ENCODE results near the gene TOMM34. TPM values are rescaled to one million over a fixed set of nuclear protein-coding genes. Genes with fewer than 3 reads are reported as not detected.

The TOMM34 gene
- polyA plus RNA-seq, 3 donors from 2014 or later: 13.4 to 30.0 (median 24.8) TPM

DNA sequence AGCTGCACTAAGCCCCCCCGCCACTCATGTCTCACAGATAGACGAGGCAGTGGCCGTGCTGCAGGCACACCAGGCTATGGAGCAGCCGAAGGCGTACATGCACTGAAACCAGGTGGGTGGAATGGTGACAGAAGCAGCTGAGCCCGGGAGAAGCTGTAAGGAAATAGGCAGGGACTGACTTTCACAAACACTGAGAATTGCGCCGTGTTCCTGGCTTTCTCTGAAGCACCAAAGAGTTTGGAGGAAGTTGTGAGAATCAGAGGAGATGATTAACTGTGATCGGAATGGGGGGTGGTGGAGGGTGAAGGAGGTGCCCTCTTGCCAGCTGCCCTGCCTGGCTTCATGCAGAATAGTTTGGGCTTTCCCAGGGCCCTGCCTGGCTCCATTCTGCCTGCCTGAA is 21.6 kb downstream of the TOMM34 start:
- Mint-ChIP-seq H3K4me1 (no peaks in the 10 kb centered on the region), H3K27ac (peak overlapping the region in 1 of 6 donors; percentile 29), H3K4me3 (no peak overlapping the region), H3K27me3 (ENCODE audit: low read depth in 3 of 3) (peaks cover 0 to 2% (median 1%) of the 10 kb centered on the region in 3 donors), H3K36me3 (peaks cover 15 to 48% (median 26%) of the 10 kb centered on the region in 3 donors), H3K9me3 (no peaks in the 10 kb centered on the region)
- no peak for DNase-seq

DNA sequence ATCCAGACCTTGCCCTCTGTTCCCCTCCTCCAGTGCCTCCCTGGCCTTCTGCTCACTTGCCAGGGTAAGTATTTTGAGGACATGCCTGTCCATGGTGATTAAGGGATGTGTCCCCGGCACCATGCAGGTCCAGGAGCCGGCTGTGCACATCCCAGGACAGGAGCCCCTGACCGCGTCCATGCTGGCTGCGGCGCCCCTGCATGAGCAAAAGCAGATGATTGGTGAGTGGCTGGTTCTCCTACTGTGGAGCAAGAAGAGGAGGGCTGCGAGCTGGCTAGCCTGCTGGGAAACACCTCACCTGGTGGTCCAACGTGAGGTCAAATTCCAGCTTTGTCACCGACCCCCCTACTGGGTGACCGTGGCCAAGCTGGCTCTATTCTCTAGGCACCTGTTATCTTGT is 23.7 kb downstream of the TOMM34 start:
- no peak for DNase-seq
- no peak overlapping the region for H3K4me3 Mint-ChIP-seq
- no peaks in the 10 kb centered on the region for H3K4me1 Mint-ChIP-seq
- peaks cover 8 to 38% (median 23%) of the 10 kb centered on the region in 3 donors for H3K36me3 Mint-ChIP-seq
- no peaks in the 10 kb centered on the region for H3K9me3 Mint-ChIP-seq
- peaks cover 0 to 2% (median 1%) of the 10 kb centered on the region in 3 donors for H3K27me3 Mint-ChIP-seq (ENCODE audit: low read depth in 3 of 3)
- H3K27ac Mint-ChIP-seq: peak overlapping the region in 1 of 6 donors; percentile 60

DNA sequence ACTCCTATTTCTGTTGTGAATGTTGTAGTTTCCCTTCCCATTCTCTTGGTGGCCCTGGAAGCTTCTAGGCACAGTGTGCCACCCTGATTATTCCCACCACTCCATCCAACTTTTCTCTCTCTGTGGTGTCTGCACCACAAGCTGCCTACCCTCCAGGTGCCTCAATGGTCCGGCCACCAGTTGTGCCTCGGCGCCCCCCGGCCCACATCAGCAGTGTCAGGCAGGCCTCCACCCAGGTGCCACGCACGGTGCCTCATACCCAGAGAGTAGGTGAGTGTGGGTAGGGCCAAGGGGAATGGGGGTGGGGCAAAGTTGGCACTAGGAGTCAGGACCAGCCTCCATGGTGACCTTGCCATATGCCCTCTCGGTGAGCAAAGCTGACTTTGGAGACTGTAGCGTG is 27.3 kb downstream of the TOMM34 start:
- Mint-ChIP-seq H3K4me1 (no peaks in the 10 kb centered on the region), H3K9me3 (no peaks in the 10 kb centered on the region), H3K27me3 (ENCODE audit: low read depth in 3 of 3) (peaks cover 0 to 2% (median 1%) of the 10 kb centered on the region in 3 donors), H3K36me3 (peaks cover 4 to 26% (median 6%) of the 10 kb centered on the region in 3 donors), H3K27ac (no peak overlapping the region), H3K4me3 (no peak overlapping the region)
- DNase-seq: no peak

DNA sequence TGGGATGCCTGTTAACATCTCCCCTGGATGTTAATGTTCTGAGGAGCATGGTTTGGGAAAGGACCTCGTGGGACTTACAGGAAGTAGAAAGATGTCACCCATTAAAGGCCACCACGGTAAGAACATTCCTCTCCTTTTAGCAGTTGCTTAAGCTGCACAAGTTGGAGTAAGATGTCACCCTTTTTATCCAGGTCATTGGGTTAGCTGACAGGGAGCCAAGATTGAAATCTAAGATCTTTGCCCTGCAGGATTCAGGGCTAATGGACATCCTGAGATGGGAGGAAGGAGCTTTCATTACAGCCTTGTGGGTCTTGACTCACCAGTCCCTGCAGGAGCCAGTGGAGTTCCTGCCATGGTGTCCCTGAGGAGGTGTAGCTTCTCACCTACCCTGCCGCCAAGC is 28.3 kb downstream of the TOMM34 start:
- Mint-ChIP-seq H3K36me3 (peaks cover 4 to 19% (median 6%) of the 10 kb centered on the region in 3 donors), H3K4me1 (no peaks in the 10 kb centered on the region), H3K4me3 (no peak overlapping the region), H3K9me3 (no peaks in the 10 kb centered on the region), H3K27me3 (ENCODE audit: low read depth in 3 of 3) (peaks cover 0 to 1% (median 0%) of the 10 kb centered on the region in 3 donors), H3K27ac (no peak overlapping the region)
- DNase-seq: no peak

DNA sequence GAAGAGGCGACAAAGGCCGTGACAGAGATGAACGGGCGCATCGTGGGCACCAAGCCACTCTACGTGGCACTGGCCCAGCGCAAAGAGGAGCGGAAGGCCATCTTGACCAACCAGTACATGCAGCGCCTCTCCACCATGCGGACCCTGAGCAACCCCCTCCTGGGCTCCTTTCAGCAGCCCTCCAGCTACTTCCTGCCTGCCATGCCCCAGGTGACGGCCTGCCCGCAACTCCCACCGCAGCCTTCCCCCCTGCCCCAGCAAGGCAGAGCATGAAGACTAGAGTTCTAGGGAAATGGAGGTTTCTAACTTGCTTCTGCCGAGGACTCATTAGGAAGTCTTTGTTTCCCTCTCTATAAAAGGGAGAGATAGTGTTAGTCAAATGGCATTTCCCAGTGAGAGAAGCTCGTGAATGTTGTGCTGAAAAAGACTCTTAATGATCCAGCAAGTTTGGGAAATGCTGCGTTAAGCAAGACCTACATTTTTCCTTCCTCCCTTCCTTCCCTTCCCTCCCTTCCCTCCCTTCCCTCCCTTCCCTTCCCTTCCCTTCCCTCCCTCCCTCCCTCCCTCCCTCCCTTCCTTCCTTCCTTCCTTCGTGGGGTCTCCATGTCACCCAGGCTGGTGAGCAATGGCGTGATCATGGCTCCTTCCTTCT is 29.6 kb downstream of the TOMM34 start:
- DNase-seq: no peak
- H3K27ac Mint-ChIP-seq: no peak overlapping the region
- peaks cover 0 to 13% (median 6%) of the 10 kb centered on the region in 3 donors for H3K36me3 Mint-ChIP-seq
- no peaks in the 10 kb centered on the region for H3K4me1 Mint-ChIP-seq
- no peaks in the 10 kb centered on the region for H3K27me3 Mint-ChIP-seq (ENCODE audit: low read depth in 3 of 3)
- no peak overlapping the region for H3K4me3 Mint-ChIP-seq
- H3K9me3 Mint-ChIP-seq: no peaks in the 10 kb centered on the region

DNA sequence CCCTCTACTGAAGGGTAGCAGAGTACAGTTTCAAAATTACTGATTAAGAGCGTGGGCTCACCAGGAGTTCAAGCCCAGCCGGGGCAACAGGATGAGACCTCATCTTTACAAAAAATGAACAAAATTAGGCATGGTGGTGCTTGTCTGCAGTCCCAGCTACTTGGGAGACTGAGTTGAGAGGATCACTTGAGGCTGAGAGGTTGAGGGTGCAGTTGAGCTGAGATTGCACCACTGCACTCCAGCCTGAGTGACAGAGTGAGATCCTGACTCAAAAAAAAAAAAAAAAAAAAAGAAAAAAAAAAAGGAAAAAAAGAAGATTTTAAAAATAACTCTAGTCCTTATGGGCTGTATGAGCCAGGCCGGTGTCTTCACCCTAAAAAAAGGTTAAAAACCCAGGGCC is 31.6 kb downstream of the TOMM34 start:
- Mint-ChIP-seq H3K27ac (no peak overlapping the region), H3K4me1 (no peaks in the 10 kb centered on the region), H3K27me3 (ENCODE audit: low read depth in 3 of 3) (no peaks in the 10 kb centered on the region), H3K36me3 (peaks cover 5 to 13% (median 8%) of the 10 kb centered on the region in 3 donors), H3K4me3 (no peak overlapping the region), H3K9me3 (no peaks in the 10 kb centered on the region)
- no peak for DNase-seq

DNA sequence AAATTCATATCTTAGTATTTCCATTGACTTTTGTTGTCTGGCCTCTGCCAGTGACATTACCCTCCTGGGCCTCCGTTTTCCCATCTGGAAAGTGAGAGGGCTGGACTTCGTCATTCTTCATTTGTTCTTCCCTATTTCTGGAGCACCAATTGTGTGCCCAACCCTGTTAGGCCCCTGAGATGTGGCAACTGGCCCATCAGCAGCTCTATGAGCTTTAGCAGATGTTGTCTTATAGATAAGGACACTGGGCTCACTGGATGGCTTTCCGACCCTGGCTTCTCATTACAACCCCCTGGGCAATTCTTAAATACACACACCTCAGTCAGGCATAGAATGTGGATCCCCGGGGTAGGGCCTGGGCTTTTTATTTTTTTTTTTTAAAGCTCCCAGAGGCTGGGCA is 35.7 kb downstream of the TOMM34 start:
- no peaks in the 10 kb centered on the region for H3K9me3 Mint-ChIP-seq
- H3K27me3 Mint-ChIP-seq (ENCODE audit: low read depth in 3 of 3): no peaks in the 10 kb centered on the region
- peaks cover 7 to 17% (median 15%) of the 10 kb centered on the region in 3 donors for H3K36me3 Mint-ChIP-seq
- DNase-seq: no peak
- H3K4me1 Mint-ChIP-seq: no peaks in the 10 kb centered on the region
- no peak overlapping the region for H3K4me3 Mint-ChIP-seq
- H3K27ac Mint-ChIP-seq: no peak overlapping the region

DNA sequence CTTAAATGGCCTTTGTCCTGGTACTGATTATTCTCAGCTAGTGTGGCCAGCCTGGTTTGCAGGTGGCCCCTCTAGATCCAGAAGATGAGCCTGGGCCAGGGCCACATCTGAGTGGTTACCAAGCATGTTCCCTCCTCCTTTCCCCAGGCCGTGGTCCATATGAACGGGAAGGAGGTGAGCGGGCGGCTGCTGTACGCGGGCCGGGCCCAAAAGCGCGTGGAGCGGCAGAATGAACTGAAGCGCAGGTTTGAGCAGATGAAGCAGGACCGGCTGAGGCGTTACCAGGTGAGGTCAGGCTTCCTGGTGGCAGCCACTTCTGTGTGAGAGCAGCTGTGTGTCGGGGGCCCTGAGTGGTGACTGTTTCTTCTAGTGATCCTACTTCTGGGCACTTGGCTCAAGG is 38.8 kb downstream of the TOMM34 start:
- Mint-ChIP-seq H3K9me3 (no peaks in the 10 kb centered on the region), H3K36me3 (peaks cover 7 to 21% (median 20%) of the 10 kb centered on the region in 3 donors), H3K4me1 (peaks cover 0 to 1% of the 10 kb centered on the region in 2 donors), H3K27me3 (ENCODE audit: low read depth in 3 of 3) (no peaks in the 10 kb centered on the region), H3K4me3 (no peak overlapping the region), H3K27ac (no peak overlapping the region)
- DNase-seq: no peak

DNA sequence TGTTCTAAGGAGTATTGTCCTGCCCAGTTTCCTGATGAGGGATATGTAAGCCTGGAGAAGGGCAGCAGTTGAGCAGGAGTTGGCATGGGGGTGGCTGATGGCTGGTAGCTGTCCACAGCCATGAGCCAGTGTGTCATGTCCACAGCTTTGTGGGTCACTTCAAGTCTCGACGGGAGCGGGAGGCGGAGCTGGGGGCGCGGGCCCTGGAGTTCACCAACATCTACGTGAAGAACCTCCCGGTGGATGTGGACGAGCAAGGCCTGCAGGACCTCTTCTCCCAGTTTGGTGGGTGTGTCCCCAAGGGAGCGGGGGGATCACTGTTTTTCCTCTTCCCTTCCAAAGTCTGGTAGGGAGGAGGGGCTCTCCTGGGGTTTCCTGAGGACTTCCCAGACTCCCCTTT is 41.4 kb downstream of the TOMM34 start:
- peaks cover 0 to 17% (median 16%) of the 10 kb centered on the region in 3 donors for H3K36me3 Mint-ChIP-seq
- no peaks in the 10 kb centered on the region for H3K9me3 Mint-ChIP-seq
- no peak overlapping the region for H3K27ac Mint-ChIP-seq
- no peak for DNase-seq
- no peak overlapping the region for H3K4me3 Mint-ChIP-seq
- H3K4me1 Mint-ChIP-seq: peaks cover 0 to 1% of the 10 kb centered on the region in 2 donors
- H3K27me3 Mint-ChIP-seq (ENCODE audit: low read depth in 3 of 3): no peaks in the 10 kb centered on the region

DNA sequence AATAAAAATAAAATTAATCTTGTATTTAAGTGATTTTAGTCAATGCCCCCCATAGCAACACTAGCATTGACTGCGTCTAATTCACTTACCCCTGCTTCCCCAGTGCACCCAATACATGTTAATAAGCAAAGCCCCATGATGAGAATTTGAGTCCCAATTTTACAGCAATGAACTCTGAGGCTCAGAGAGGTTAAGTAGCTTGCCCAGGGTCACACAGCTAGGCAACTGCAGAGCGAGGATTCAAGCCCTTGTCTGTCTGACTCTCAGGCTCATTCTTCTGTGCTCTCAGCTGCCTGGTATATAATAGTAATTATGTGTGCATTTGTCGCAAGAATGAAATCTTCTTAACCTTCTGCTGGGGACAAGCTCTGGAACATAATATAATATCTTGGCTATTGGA is 41.9 kb downstream of the TOMM34 start:
- Mint-ChIP-seq H3K27me3 (ENCODE audit: low read depth in 3 of 3) (no peaks in the 10 kb centered on the region), H3K36me3 (peaks cover 0 to 17% (median 16%) of the 10 kb centered on the region in 3 donors), H3K4me3 (no peak overlapping the region)

DNA sequence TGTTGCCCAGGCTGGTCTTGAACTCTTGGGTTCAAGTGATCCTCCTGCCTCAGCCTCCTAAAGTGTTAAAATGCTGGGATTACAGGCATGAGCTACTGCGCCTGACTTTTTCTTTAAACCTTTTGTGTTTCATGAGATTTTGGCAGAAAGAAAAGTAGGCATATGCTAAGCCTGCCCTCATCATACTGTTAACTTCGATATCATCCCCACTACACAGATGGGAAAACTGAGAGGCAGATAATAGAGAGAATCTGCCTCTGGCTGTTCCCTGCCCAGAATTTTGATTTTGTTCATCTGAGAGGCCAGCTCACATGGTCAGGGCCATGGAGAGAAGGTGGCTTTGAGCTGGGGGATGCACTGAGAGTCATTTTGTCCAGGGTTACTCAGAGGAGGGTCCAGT is 42.8 kb downstream of the TOMM34 start:
- H3K27me3 Mint-ChIP-seq (ENCODE audit: low read depth in 3 of 3): peaks cover 0 to 2% (median 0%) of the 10 kb centered on the region in 3 donors
- no peak for DNase-seq
- H3K27ac Mint-ChIP-seq: no peak overlapping the region
- peaks cover 0 to 9% (median 7%) of the 10 kb centered on the region in 3 donors for H3K36me3 Mint-ChIP-seq
- H3K9me3 Mint-ChIP-seq: no peaks in the 10 kb centered on the region
- peaks cover 0 to 1% of the 10 kb centered on the region in 2 donors for H3K4me1 Mint-ChIP-seq
- no peak overlapping the region for H3K4me3 Mint-ChIP-seq

More for the DNA sequence above, 41.9 kb downstream of the TOMM34 start:
- no peak for DNase-seq
- Mint-ChIP-seq H3K27ac (no peak overlapping the region), H3K9me3 (no peaks in the 10 kb centered on the region), H3K4me1 (peaks cover 0 to 1% of the 10 kb centered on the region in 2 donors)

DNA sequence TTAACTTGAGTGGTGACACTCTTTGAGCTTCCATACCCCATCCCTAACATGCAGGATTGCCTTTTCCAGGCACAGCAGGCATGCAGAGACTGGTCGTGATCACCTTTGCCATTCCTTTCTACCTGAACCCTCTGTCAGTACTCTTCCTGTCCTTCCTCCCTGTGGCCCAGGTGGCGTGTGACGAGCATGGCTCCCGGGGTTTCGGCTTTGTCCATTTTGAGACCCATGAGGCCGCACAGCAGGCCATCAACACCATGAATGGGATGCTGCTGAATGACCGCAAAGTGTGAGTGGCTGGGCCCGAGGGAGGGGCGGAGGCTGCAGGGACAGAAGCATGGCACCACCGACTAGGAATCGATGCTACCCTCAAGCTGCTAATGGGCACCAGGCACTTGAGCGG is 43.6 kb downstream of the TOMM34 start:
- Mint-ChIP-seq H3K27me3 (ENCODE audit: low read depth in 3 of 3) (peaks cover 0 to 2% (median 0%) of the 10 kb centered on the region in 3 donors), H3K4me3 (no peak overlapping the region), H3K27ac (no peak overlapping the region)

DNA sequence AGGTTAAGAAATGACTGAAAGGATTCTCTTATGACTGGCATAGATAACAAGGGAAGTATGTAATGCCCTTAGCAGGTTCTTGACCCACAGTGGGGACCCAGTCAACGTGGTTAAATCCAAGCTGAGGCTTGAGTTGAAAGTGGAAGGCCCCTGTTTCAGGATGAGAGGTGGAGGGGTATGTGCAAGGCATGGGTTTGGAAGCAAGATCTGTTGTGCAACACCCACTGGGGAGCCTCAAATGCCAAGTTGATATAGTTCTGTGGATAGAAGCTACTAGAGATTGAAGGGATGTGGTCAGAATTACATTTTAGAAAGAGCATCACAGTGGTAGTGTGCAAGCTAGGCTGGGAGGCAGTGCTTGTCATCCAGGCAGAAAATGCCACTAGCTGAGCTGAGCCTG is 45.3 kb downstream of the TOMM34 start:
- Mint-ChIP-seq H3K4me3 (no peak overlapping the region), H3K36me3 (peaks cover 0 to 7% (median 6%) of the 10 kb centered on the region in 3 donors), H3K27ac (peak overlapping the region in 1 of 6 donors; percentile 61)

More for the DNA sequence above, 43.6 kb downstream of the TOMM34 start:
- DNase-seq: no peak
- Mint-ChIP-seq H3K36me3 (peaks cover 0 to 9% (median 6%) of the 10 kb centered on the region in 3 donors), H3K4me1 (peaks cover 0 to 3% of the 10 kb centered on the region in 2 donors), H3K9me3 (no peaks in the 10 kb centered on the region)

DNA sequence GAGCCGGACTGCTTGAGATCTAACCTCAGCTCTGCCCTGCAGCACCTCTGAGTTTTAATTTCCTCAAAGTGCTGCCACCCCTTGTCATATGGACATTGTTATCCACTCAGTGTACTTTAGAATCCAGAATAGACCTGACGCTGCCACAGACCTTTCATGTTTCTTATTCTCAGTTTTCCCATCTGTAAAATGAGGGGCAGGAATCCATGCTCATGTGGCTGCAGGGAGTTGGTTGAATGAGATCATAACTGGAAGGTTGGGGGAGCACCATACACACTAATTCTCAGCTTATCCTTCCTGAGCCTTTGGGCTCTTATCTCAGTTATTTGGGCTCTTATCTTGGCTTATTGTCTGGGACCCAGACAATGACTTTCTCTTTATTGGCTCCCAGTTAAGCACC is 48.0 kb downstream of the TOMM34 start:
- Mint-ChIP-seq H3K36me3 (peaks cover 0 to 11% (median 7%) of the 10 kb centered on the region in 3 donors), H3K27ac (no peak overlapping the region), H3K27me3 (ENCODE audit: low read depth in 3 of 3) (peaks cover 2% of the 10 kb centered on the region in 3 donors), H3K4me1 (peaks cover 16 to 24% of the 10 kb centered on the region in 2 donors), H3K4me3 (peak overlapping the region in 4 of 5 donors; percentile 3 to 64 (median 24)), H3K9me3 (no peaks in the 10 kb centered on the region)
- DNase-seq: no peak

More for the DNA sequence above, 45.3 kb downstream of the TOMM34 start:
- Mint-ChIP-seq H3K27me3 (ENCODE audit: low read depth in 3 of 3) (peaks cover 0 to 2% (median 0%) of the 10 kb centered on the region in 3 donors), H3K4me1 (peaks cover 0 to 14% of the 10 kb centered on the region in 2 donors), H3K9me3 (no peaks in the 10 kb centered on the region)
- DNase-seq: no peak

Measured in immature natural killer cell (primary cell).